HG02571 (cell line): ENCODE data around the gene KLHL15.
"Not testable (repeated sequence)": the region's sequence is repeated elsewhere in the genome, so short reads cannot be mapped to it uniquely, and the experiment has no call there.

Experiments
- ATAC-seq: cut with Tn5 transposase; IDR thresholded peaks from one replicate; pipeline ENCODE4 v1.9.1; 2021; ENCODE audit warnings: mild to moderate bottlenecking, moderate library complexity; ENCODE audit not compliant: unreplicated experiment

The KLHL15 gene

GRCh38 chrX:24027086-24027485 is at the start of gene KLHL15:
KLHL15 (minus strand) TSS chrX:24027186; CDS start chrX:24006693, 20,493 bp downstream.
- no peak for ATAC-seq

GRCh38 chrX:24069877-24070276 is 42.9 kb upstream of the KLHL15 start:
- ATAC-seq, result no peak

- ATAC-seq, result no peak
These were observed 36.5 kb upstream of the KLHL15 start for GRCh38 chrX:24063488-24063887.

- peak; percentile 16 for ATAC-seq
These were observed 28.0 kb upstream of the KLHL15 start for GRCh38 chrX:24055043-24055356.

- peak; percentile 91 for ATAC-seq
These were observed 27.4 kb upstream of the KLHL15 start, which contains the start of gene EIF2S3 for GRCh38 chrX:24054182-24055042. EIF2S3 (plus strand) TSS chrX:24054956; CDS start chrX:24054969, 13 bp downstream.

- not testable (repeated sequence) for ATAC-seq
These were observed 23.7 kb upstream of the KLHL15 start for GRCh38 chrX:24050522-24051318.

GRCh38 chrX:24049643-24050042 is 22.7 kb upstream of the KLHL15 start:
- ATAC-seq, result not testable (repeated sequence)

- ATAC-seq, result not testable (repeated sequence)
These were observed 19.1 kb upstream of the KLHL15 start for GRCh38 chrX:24046060-24046459.

- ATAC-seq, result no peak
These were observed 10.7 kb upstream of the KLHL15 start for GRCh38 chrX:24037729-24038128.

- no peak for ATAC-seq
These were observed 7.5 kb upstream of the KLHL15 start for GRCh38 chrX:24034485-24034884.

- no peak for ATAC-seq
These were observed 3.6 kb upstream of the KLHL15 start for GRCh38 chrX:24030597-24030996.

GRCh38 chrX:24027985-24028384 is 999 bp upstream of the KLHL15 start:
- no peak for ATAC-seq

GRCh38 chrX:24026432-24026831 is 554 bp downstream of the KLHL15 start:
- no peak for ATAC-seq

GRCh38 chrX:24025741-24026403 is 1.1 kb downstream of the KLHL15 start:
- ATAC-seq, result peak; percentile 24

- ATAC-seq, result peak; percentile 85
These were observed 1.9 kb downstream of the KLHL15 start for GRCh38 chrX:24024819-24025740.

GRCh38 chrX:24023972-24024669 is 2.9 kb downstream of the KLHL15 start:
- ATAC-seq, result no peak

- no peak for ATAC-seq
These were observed 3.4 kb downstream of the KLHL15 start for GRCh38 chrX:24023544-24023943.

- no peak for ATAC-seq
These were observed 6.6 kb downstream of the KLHL15 start for GRCh38 chrX:24020306-24020876.

- ATAC-seq, result no peak
These were observed 7.5 kb downstream of the KLHL15 start for GRCh38 chrX:24019448-24019847.
